DOHH2 (cell line): ENCODE data around the gene ETF1.

Source experiments
- CTCF ChIP-seq: fragments of 200-600 bp; sonication (generic); IDR thresholded peaks from one replicate; pipeline ENCODE4 v1.5.1; 2014; ENCODE audit warnings: antibody characterized with exemption, mild to moderate bottlenecking, low read depth, low read length; ENCODE audit not compliant: poor library complexity, severe bottlenecking
- EZH2phosphoT487 ChIP-seq: fragments of 200-600 bp; sonication (generic); IDR thresholded peaks from 2 replicates; pipeline ENCODE4 v1.6.1; 2017; ENCODE audit warnings: borderline replicate concordance, mild to moderate bottlenecking, antibody characterized with exemption, low read length, moderate library complexity, mixed read lengths

GRCh38 chr5:138538943-138539627 lies 4.0 kb downstream of the ETF1 start:
- TF ChIP-seq CTCF (no peak), EZH2phosphoT487 (no peak)
